A549 (cell line): ENCODE data around the gene TSPAN14. TPM values are rescaled to one million over a fixed set of nuclear protein-coding genes. Genes with fewer than 3 reads are reported as not detected.
A peak's percentile ranks its signal among the peaks of the same experiment; 100 is the strongest.

Experiments used
- ATAC-seq, 2 experiments: fragments of 200-7000 bp in 1 of 2; fragments of >200 bp in 1 of 2; cut with Nextera tagmentation in 1 of 2; cut with Tn5 transposase in 1 of 2; 3 replicates each; pipeline versions ENCODE4 v1.8.0 to v1.9.1; 2018 to 2020; ENCODE audit warnings: mild to moderate bottlenecking in 1 of 2, moderate library complexity in 1 of 2
- CTCF ChIA-PET: fragments of 300-600 bp; sonication (Branson Sonifier 250); formaldehyde crosslinking; extraction: SDS; loops from one replicate; lab custom pipeline; 2021; ENCODE audit warnings: antibody characterized with exemption, inconsistent platforms; lab: Yijun Ruan, JAX
- POLR2A ChIA-PET: fragments of 350-600 bp; formaldehyde crosslinking; extraction: SDS; loops from one replicate; lab custom pipeline; 2021; ENCODE audit warnings: antibody characterized with exemption, inconsistent platforms; lab: Yijun Ruan, JAX
- DNase-seq, 2 experiments: peaks; one replicate each; pipeline versions ENCODE4 v3.0.0 to v3.0.0-alpha.2; 2011 to 2016; ENCODE audit warnings: low read depth in 1 of 2, low spot score in 1 of 2
- FAIRE-seq: peaks from 2 replicates; lab custom pipeline; 2011; peaks lifted over from hg19 to GRCh38; lab: Jason Lieb, UNC
- H3K27ac ChIP-seq, 2 experiments: fragments of >200 bp; sonication (Bioruptor Twin); formaldehyde crosslinking; 3 replicates each; pipeline ENCODE4 v1.5.1; 2016 to 2017
- H3K4me1 ChIP-seq: fragments of >200 bp; sonication (Bioruptor Twin); formaldehyde crosslinking; 3 replicates; pipeline ENCODE4 v1.6.1; 2016
- H3K4me2 ChIP-seq: fragments of >200 bp; sonication (Bioruptor Twin); formaldehyde crosslinking; 3 replicates; pipeline ENCODE4 v1.6.1; 2016
- H3K4me3 ChIP-seq: fragments of >200 bp; sonication (Bioruptor Twin); formaldehyde crosslinking; 3 replicates; pipeline ENCODE4 v1.5.1; 2016
- H3K9me3 ChIP-seq: fragments of >200 bp; sonication (Bioruptor Twin); formaldehyde crosslinking; 3 replicates; pipeline ENCODE4 v1.6.1; 2016
- ATOH8 ChIP-seq: fragments of 250-450 bp; sonication (Bioruptor Pico); IDR thresholded peaks from 2 replicates; pipeline ENCODE4 v1.5.0; 2020; ENCODE audit warnings: low read depth, mild to moderate bottlenecking, moderate library complexity
- CBX8 ChIP-seq: fragments of 200-600 bp; sonication (generic); IDR thresholded peaks from 2 replicates; pipeline ENCODE4 v1.6.1; 2016
- CEBPB ChIP-seq, 2 experiments: fragments of >200 bp in 1 of 2; sonication (Bioruptor Twin) in 1 of 2; formaldehyde crosslinking in 1 of 2; IDR thresholded peaks; 2 replicates each; pipeline ENCODE4 v1.6.1; 2012 to 2016
- E2F6 ChIP-seq: IDR thresholded peaks from 2 replicates; pipeline ENCODE4 v1.6.1; 2012; ENCODE audit warnings: low read depth, borderline replicate concordance
- EP300 ChIP-seq, 2 experiments: fragments of >200 bp; sonication (Bioruptor Twin); formaldehyde crosslinking; IDR thresholded peaks; 2 replicates in 1 of 2; 3 replicates in 1 of 2; pipeline ENCODE4 v1.6.1; 2016 to 2017
- FOSL2 ChIP-seq, 2 experiments: fragments of 450-650 bp in 1 of 2; fragments of >200 bp in 1 of 2; sonication (Bioruptor Twin) in 1 of 2; formaldehyde crosslinking; IDR thresholded peaks; 2 replicates each; pipeline versions ENCODE4 v1.5.0 to v1.6.1; 2016 to 2020; ENCODE audit warnings: mild to moderate bottlenecking in 1 of 2, moderate library complexity in 1 of 2
- GATA3 ChIP-seq: IDR thresholded peaks from 2 replicates; pipeline ENCODE4 v1.6.1; 2012; ENCODE audit warnings: borderline replicate concordance
- HDAC2 ChIP-seq: fragments of 200-600 bp; sonication (generic); IDR thresholded peaks from 2 replicates; pipeline ENCODE4 v1.6.1; 2016
- HMGXB4 ChIP-seq: fragments of 250-450 bp; sonication (Bioruptor Pico); IDR thresholded peaks from 2 replicates; pipeline ENCODE4 v1.5.0; 2021; ENCODE audit warnings: mild to moderate bottlenecking, moderate library complexity, borderline replicate concordance
- JUN ChIP-seq, 2 experiments: fragments of >200 bp; sonication (Bioruptor Twin); formaldehyde crosslinking; IDR thresholded peaks; 2 replicates in 1 of 2; 3 replicates in 1 of 2; pipeline ENCODE4 v1.6.1; 2016 to 2017
- JUNB ChIP-seq: fragments of >200 bp; sonication (Bioruptor Twin); formaldehyde crosslinking; IDR thresholded peaks from 2 replicates; pipeline ENCODE4 v1.6.1; 2016
- NFE2L2 ChIP-seq: fragments of 150-350 bp; conservative IDR thresholded peaks from 2 replicates; pipeline ENCODE4 v1.6.1; 2014; ENCODE audit warnings: low read length
- NPAS2 ChIP-seq: fragments of 250-450 bp; sonication (Bioruptor Pico); IDR thresholded peaks from 2 replicates; pipeline ENCODE4 v1.8.0; 2022; ENCODE audit warnings: mild to moderate bottlenecking, moderate library complexity, borderline replicate concordance
- POLR2AphosphoS2 ChIP-seq: conservative IDR thresholded peaks from 2 replicates; pipeline ENCODE4 v1.6.1; 2012; ENCODE audit warnings: low read length, improper control_type of control experiment, inconsistent platforms
- RAD21 ChIP-seq, 2 experiments: fragments of >200 bp in 1 of 2; sonication (Bioruptor Twin) in 1 of 2; formaldehyde crosslinking in 1 of 2; IDR thresholded peaks in 1 of 2; conservative IDR thresholded peaks in 1 of 2; 2 replicates in 1 of 2; 3 replicates in 1 of 2; pipeline ENCODE4 v1.6.1; 2012 to 2018; ENCODE audit warnings: inconsistent platforms in 1 of 2
- REST ChIP-seq: fragments of 200-600 bp; sonication (generic); IDR thresholded peaks from 2 replicates; pipeline ENCODE4 v1.6.1; 2016; ENCODE audit warnings: antibody characterized with exemption, mild to moderate bottlenecking, moderate library complexity
- WGBS: methylation state at CpG from one replicate; pipeline ENCODE4 v1.1.6; 2017; ENCODE audit errors: missing lambda C conversion rate; 5-methylcytosine and 5-hydroxymethylcytosine counted together
- polyA plus RNA-seq, 4 experiments: library from polyadenylated mRNA; depleted of rRNA in 3 of 4; stranded (reverse); fragments of >200 nt; fragmentation: RNase III in 1 of 4; extraction: RNeasy Plus Mini Kit Qiagen cat#74134 plus additional on column Dnase treatment in 1 of 4; gene quantifications; 2 replicates in 3 of 4; 3 replicates in 1 of 4; pipeline ENCODE4 v1.2.3, GENCODE V29; 2011 to 2017

Gene TSPAN14
- polyA plus RNA-seq, 2 of the 4 experiments (the other 2 are of a cell fraction): 87.0 to 124 TPM

- peak overlapping the region; percentile 68 to 86 for H3K27ac ChIP-seq
- FAIRE-seq: no peak
- POLR2A ChIA-PET: interaction anchor here (0.6 to 1.2 kb wide), 2 partner anchors 28 to 36 kb away, joined by 3 to 5 read pairs; no protein-coding TSS in a partner anchor
Observed at GRCh38 chr10:80472234-80473095, 18.4 kb downstream of the TSPAN14 start.

GRCh38 chr10:80473096-80473657, 19.1 kb downstream of the TSPAN14 start:
- no peak for FAIRE-seq
- POLR2A ChIA-PET: no interaction called here

More at GRCh38 chr10:80472234-80473095, 18.4 kb downstream of the TSPAN14 start:
- CTCF ChIA-PET: interaction anchor here (0.8 to 38.6 kb wide), 6 partner anchors 9 to 33 kb away, joined by 3 to 928 read pairs (median 5); no protein-coding TSS in a partner anchor
- WGBS: 36% methylated on average over 9 of the region's 9 CpGs
- peak; percentile 67 to 83 for ATAC-seq
- Histone ChIP-seq H3K4me2 (peak overlapping the region; percentile 59), H3K9me3 (0 out of 3 replicates have a peak, but pooled peaks cover 3% of the 10 kb centered on the region)
- TF ChIP-seq GATA3 (no peak), EP300 (IDR thresholded peaks at IDR 0.05) (peak; percentile 20 to 24; a peak in 1 of 5 replicates), JUN (IDR thresholded peaks at IDR 0.05) (peak in 1 of 2 experiments; percentile 65; a peak in 1 of 5 replicates), NFE2L2 (no peak), JUNB (peak; percentile 78), CEBPB (IDR thresholded peaks at IDR 0.05) (0 out of 4 replicates have a peak, but pooled peaks of 1 of the 2 experiments have one; percentile 16), FOSL2 (IDR thresholded peaks at IDR 0.05) (peak; percentile 74; the same call in 1 of the 2 replicates), FOSL2 (CRISPR knock-in tag; IDR thresholded peaks at IDR 0.05) (peak; percentile 60)
- TF ChIP-seq, all 56 proteins: peak for 5
- DNase-seq: peak in 1 of 2 experiments; percentile 52
- Histone ChIP-seq H3K4me1 (peaks cover 93% of the 10 kb centered on the region), H3K4me3 (0 out of 3 replicates have a peak overlapping the region, but pooled peaks have one; percentile 0)

GRCh38 chr10:80473692-80474596, 19.8 kb downstream of the TSPAN14 start:
- Histone ChIP-seq H3K27ac (peak overlapping the region; percentile 68 to 86), H3K4me1 (peaks cover 89% of the 10 kb centered on the region), H3K9me3 (peaks cover 7% of the 10 kb centered on the region; the same call in 1 of the 3 replicates), H3K4me2 (peak overlapping the region; percentile 59), H3K4me3 (no peak overlapping the region)
- whole genome bisulfite sequencing: 81% methylated on average over 7 of the region's 8 CpGs
- ChIA-PET CTCF (interaction anchor here (0.9 to 38.6 kb wide), 5 partner anchors 14 to 63 kb away, joined by 3 to 928 read pairs (median 8); no protein-coding TSS in a partner anchor), POLR2A (interaction anchor here (1.3 kb wide), 1 partner anchor 19 kb away, joined by 3 read pairs; no protein-coding TSS in a partner anchor)
- FAIRE-seq (no peak), DNase-seq (no peak), ATAC-seq (no peak)
- TF ChIP-seq NPAS2 (CRISPR knock-in tag) (no peak), ATOH8 (no peak), CEBPB (IDR thresholded peaks at IDR 0.05) (no peak), POLR2AphosphoS2 (no peak), REST (no peak), E2F6 (no peak), CBX8 (no peak), EP300 (IDR thresholded peaks at IDR 0.05) (no peak), HDAC2 (no peak), RAD21 (conservative IDR thresholded peaks at IDR 0.05 in 1 of 2, IDR thresholded peaks at IDR 0.05 in 1 of 2) (no peak)

More at GRCh38 chr10:80473096-80473657, 19.1 kb downstream of the TSPAN14 start:
- 72% methylated on average over 3 of the region's 3 CpGs for WGBS
- Histone ChIP-seq H3K4me1 (peaks cover 93% of the 10 kb centered on the region), H3K4me2 (peak overlapping the region; percentile 59), H3K9me3 (0 out of 3 replicates have a peak, but pooled peaks cover 3% of the 10 kb centered on the region)
- ATAC-seq: no peak
- no peak for DNase-seq
- CTCF ChIA-PET: interaction anchor here (0.8 to 38.6 kb wide), 7 partner anchors 9 to 33 kb away, joined by 3 to 928 read pairs (median 4); no protein-coding TSS in a partner anchor
- TF ChIP-seq HMGXB4 (CRISPR knock-in tag) (no peak), JUN (IDR thresholded peaks at IDR 0.05) (0 out of 5 replicates have a peak, but pooled peaks of 1 of the 2 experiments have one; percentile 11)
- TF ChIP-seq, all 56 proteins: peak for 1
- Histone ChIP-seq H3K27ac (peak overlapping the region; percentile 68 to 86), H3K4me3 (no peak overlapping the region)
